Measurements from ENCODE around the gene P3H2. TPM values are rescaled to one million over a fixed set of nuclear protein-coding genes. Genes with fewer than 3 reads are reported as not detected.
A peak's percentile ranks its signal among the peaks of the same experiment; 100 is the strongest.
"Not testable (repeated sequence)": the region's sequence is repeated elsewhere in the genome, so short reads cannot be mapped to it uniquely, and the experiment has no call there.

Gene P3H2
- total RNA-seq, 1 donor from 2014 or later, result not detected

DNA sequence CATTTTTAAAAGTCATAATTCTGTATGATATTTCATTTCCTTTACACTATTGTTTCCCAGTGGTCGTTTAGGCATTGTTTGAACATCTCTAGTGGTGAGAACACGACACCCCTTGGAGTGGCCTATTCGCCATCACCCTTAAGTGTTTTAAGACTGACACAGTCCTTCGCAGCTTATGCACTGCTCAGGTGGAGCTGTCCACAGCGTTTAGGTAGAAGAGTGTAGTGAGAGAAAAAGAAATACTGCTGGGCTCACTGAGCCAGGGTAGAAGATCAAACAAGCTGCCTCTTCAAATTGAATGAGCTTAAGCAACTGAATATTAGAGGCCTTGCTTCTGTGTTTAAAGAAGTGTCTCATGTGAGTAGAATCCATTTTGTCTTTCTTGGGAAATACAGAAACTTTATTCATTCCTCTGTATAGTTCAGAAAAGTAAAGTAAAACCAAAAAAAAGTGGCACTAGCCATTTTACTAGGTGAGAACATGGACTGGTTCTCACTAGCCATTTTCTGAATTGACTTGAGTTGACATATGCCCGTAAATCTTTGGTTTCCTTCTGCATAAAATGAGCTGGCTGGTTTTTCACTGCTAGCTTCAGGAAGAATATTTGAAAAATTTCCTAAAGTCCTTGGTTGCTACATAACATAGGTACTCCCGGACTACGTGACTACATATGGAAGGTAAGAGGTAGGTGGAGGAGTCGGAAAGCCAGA, 155.9 kb downstream of the P3H2 start:
- intact Hi-C loops (cut with micrococcal nuclease), result no loop called here
- DNase-seq (no peak), ATAC-seq (ENCODE audit: low read depth) (no peak)
- no peaks in the 10 kb centered on the region for H3K36me3 Mint-ChIP-seq (ENCODE audit: low read depth)
- H3K27ac Mint-ChIP-seq, result no peak overlapping the region
- ChIA-PET POLR2A (no interaction called here), CTCF (interaction anchor here (1.2 kb wide), 1 partner anchor 12 kb away, joined by 3 read pairs; no protein-coding TSS in a partner anchor)
- TF ChIP-seq, protein P1, sequence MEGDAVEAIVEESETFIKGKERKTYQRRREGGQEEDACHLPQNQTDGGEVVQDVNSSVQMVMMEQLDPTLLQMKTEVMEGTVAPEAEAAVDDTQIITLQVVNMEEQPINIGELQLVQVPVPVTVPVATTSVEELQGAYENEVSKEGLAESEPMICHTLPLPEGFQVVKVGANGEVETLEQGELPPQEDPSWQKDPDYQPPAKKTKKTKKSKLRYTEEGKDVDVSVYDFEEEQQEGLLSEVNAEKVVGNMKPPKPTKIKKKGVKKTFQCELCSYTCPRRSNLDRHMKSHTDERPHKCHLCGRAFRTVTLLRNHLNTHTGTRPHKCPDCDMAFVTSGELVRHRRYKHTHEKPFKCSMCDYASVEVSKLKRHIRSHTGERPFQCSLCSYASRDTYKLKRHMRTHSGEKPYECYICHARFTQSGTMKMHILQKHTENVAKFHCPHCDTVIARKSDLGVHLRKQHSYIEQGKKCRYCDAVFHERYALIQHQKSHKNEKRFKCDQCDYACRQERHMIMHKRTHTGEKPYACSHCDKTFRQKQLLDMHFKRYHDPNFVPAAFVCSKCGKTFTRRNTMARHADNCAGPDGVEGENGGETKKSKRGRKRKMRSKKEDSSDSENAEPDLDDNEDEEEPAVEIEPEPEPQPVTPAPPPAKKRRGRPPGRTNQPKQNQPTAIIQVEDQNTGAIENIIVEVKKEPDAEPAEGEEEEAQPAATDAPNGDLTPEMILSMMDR (IDR thresholded peaks at IDR 0.05), result no peak
- H3K9me3 Mint-ChIP-seq, result no peaks in the 10 kb centered on the region
- no peaks in the 10 kb centered on the region for H3K4me1 Mint-ChIP-seq
- no peaks in the 10 kb centered on the region for H3K27me3 Mint-ChIP-seq
- no peak overlapping the region for H3K4me3 Mint-ChIP-seq

DNA sequence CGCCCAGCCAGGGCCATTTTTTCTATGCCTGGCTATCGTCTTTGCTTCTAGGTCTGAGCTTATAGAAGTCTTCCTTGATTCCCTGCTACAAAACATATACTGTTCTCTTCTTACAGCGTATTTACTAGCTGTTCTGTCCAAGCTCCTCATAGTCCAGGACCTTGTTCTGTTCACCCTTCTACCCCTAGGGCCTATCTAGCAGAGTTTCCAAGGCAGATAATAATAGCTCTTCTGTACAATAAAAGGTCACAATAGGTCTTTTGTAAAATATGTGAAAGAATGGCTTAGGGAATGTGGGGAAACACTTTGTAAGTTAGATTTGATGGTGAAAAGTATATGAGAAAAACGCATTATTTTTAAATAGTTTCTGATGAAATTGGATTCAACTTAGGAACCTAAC, 158.2 kb downstream of the P3H2 start:
- H3K4me3 Mint-ChIP-seq, result no peak overlapping the region
- no peak overlapping the region for H3K27ac Mint-ChIP-seq
- CTCF ChIA-PET, result interaction anchor here (1.0 to 3.8 kb wide), 6 partner anchors 11 to 690 kb away, joined by 3 to 22 read pairs (median 6); partner anchors contain the start of gene CLDN1
- POLR2A ChIA-PET, result interaction anchor here (0.6 kb wide), 1 partner anchor 47 kb away, joined by 6 read pairs; no protein-coding TSS in a partner anchor
- DNase-seq, result no peak
- H3K36me3 Mint-ChIP-seq (ENCODE audit: low read depth), result no peaks in the 10 kb centered on the region
- H3K4me1 Mint-ChIP-seq, result no peaks in the 10 kb centered on the region
- H3K9me3 Mint-ChIP-seq, result no peaks in the 10 kb centered on the region
- intact Hi-C loops (cut with micrococcal nuclease), result no loop called here
- TF ChIP-seq, protein P1 (IDR thresholded peaks at IDR 0.05), result no peak
- ATAC-seq (ENCODE audit: low read depth), result no peak
- H3K27me3 Mint-ChIP-seq, result peaks cover 2% of the 10 kb centered on the region

DNA sequence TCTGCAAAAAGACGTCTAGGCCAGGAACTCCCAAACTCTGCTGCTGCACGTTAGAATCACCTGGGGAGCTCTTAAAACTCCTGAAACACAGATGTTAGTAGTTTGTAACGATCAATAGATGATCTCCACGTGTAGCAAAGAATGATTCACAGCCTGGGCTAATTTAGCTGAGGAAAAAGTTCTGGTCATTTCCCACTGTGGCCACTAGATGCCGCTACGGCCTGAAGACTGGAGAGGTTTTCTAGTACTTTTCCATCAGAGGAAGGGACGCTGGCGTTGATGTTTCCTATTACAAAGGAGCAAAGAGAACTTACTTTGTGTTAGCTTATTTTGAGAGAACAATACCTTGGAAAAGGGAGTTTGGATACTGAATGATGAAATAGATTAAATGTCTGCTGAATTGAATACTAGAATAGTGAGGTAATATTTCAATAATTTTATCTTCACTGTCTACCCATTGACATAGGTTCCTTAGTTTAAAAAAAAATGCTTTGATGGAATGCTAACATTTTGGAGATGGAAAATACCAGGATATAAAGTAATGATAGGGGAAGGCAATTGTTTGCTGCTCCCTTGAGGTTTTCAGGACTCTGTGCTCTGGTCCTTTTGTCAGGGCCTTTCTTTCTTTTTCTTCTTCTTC, 159.1 kb downstream of the P3H2 start:
- TF ChIP-seq, protein P1 (IDR thresholded peaks at IDR 0.05), result peak; percentile 36
- ChIA-PET POLR2A (interaction anchor here (0.6 kb wide), 1 partner anchor 48 kb away, joined by 6 read pairs; no protein-coding TSS in a partner anchor), CTCF (interaction anchor here (0.7 to 3.8 kb wide), 14 partner anchors 9 to 735 kb away, joined by 3 to 22 read pairs (median 5); partner anchors contain the start of gene CLDN1)
- intact Hi-C loops (cut with micrococcal nuclease), result no loop called here
- H3K27ac Mint-ChIP-seq, result no peak overlapping the region
- H3K4me1 Mint-ChIP-seq, result no peaks in the 10 kb centered on the region
- peaks cover 2% of the 10 kb centered on the region for H3K27me3 Mint-ChIP-seq
- ATAC-seq (ENCODE audit: low read depth) (peak; percentile 57), DNase-seq (no peak)
- H3K4me3 Mint-ChIP-seq, result no peak overlapping the region
- no peaks in the 10 kb centered on the region for H3K9me3 Mint-ChIP-seq
- no peaks in the 10 kb centered on the region for H3K36me3 Mint-ChIP-seq (ENCODE audit: low read depth)

DNA sequence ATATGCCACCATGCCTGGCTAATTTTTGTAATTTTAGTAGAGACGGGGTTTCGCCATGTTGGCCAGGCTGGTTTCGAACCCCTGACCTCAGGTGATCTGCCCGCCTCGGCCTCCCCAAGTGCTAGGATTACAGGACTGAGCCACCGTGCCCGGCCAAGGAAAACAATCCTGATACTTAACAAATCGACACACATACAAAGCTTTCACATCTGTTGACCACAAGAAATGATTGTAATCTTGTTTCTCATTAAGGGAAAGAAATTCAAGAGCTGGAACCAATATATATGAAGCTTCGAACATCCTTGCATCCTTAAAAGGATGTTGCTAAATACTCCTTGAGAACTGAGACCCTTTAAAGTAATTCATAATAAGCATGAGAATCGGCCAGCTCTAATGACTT, 159.6 kb downstream of the P3H2 start:
- H3K4me1 Mint-ChIP-seq; ATAC-seq (ENCODE audit: low read depth); H3K4me3 Mint-ChIP-seq; H3K36me3 Mint-ChIP-seq (ENCODE audit: low read depth); H3K27ac Mint-ChIP-seq; H3K9me3 Mint-ChIP-seq; H3K27me3 Mint-ChIP-seq; DNase-seq; intact Hi-C loops (cut with micrococcal nuclease); POLR2A ChIA-PET: not testable (repeated sequence)
- CTCF ChIA-PET, result interaction anchor here (0.7 to 3.8 kb wide), 13 partner anchors 9 to 736 kb away, joined by 3 to 22 read pairs (median 5); no protein-coding TSS in a partner anchor

DNA sequence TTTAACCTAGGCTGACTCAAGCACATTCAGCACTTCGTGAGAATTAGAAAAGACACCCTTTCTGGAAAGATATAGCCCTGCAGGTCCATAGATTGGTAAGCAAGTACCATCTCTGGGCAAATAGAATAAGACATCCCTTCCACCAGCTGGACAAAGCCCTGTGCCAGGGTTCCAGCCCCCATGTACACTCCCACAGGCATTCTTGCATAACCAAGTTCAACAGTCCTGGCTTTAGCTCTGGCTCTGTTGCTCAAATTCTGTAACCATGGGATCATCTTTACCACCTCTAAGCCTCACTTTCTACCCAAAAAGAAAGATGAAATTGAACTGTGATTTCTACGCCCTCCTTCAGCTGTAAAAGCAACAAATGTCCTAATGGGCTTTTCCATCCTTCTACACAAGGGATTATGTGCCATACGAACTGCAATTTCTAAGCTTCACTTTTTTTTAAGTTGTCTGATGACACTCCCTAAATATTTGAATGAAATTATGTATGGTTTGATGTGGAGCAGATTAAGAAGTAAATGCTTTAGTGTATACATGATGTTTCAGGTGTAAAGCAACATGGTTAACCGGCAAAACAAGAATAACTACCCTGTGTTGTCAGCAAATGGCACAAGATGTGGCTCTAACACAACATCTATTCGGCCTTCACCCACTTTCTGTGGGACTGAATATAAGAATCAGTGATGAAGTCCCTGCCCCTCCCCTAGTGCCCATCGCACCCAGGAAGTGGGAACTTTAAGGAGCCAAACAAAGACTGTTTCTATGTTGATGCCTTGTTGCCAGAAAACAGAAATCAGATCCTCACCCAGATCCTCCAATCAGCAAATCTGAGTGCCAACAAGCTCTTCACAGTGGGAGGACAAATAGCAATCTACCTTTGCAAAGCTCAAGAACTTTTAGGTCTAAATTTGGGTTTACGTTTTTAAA, 165.7 kb downstream of the P3H2 start:
- no peak for ATAC-seq (ENCODE audit: low read depth)
- DNase-seq, result no peak
- CTCF ChIA-PET, result no interaction called here
- Mint-ChIP-seq H3K36me3 (ENCODE audit: low read depth) (no peaks in the 10 kb centered on the region), H3K4me1 (no peaks in the 10 kb centered on the region), H3K27me3 (peaks cover 8% of the 10 kb centered on the region), H3K4me3 (no peak overlapping the region), H3K27ac (no peak overlapping the region), H3K9me3 (no peaks in the 10 kb centered on the region)
- POLR2A ChIA-PET, result no interaction called here
- intact Hi-C loops (cut with micrococcal nuclease), result no loop called here
- TF ChIP-seq, protein P1 (IDR thresholded peaks at IDR 0.05), result no peak
